RWPE2 (cell line): ENCODE data around the gene SST.

Experiments used
- ATAC-seq: fragments of 200-7000 bp; cut with Tn5 transposase; 3 replicates; pipeline ENCODE4 v1.9.1; 2021; ENCODE audit warnings: low read depth
- DNase-seq: peaks from one replicate; pipeline ENCODE4 v3.0.0-alpha.2; 2020; ENCODE audit warnings: low spot score
- H3K27ac ChIP-seq: fragments of 450-650 bp; 2 replicates; pipeline ENCODE4 v1.5.1; 2017; ENCODE audit warnings: mild to moderate bottlenecking; ENCODE audit not compliant: poor library complexity, severe bottlenecking
- H3K27me3 ChIP-seq: fragments of 250-450 bp; sonication (Bioruptor Pico); 2 replicates; pipeline ENCODE4 v1.5.1; 2021; ENCODE audit warnings: mild to moderate bottlenecking, moderate library complexity; ENCODE audit not compliant: insufficient read depth, poor library complexity, severe bottlenecking
- H3K36me3 ChIP-seq: fragments of 250-450 bp; sonication (Bioruptor Pico); 2 replicates; pipeline ENCODE4 v1.5.1; 2020; ENCODE audit warnings: low read depth, mild to moderate bottlenecking, moderate library complexity
- H3K4me1 ChIP-seq: fragments of 250-450 bp; sonication (Bioruptor Pico); 2 replicates; pipeline ENCODE4 v1.5.1; 2021; ENCODE audit warnings: mild to moderate bottlenecking, moderate library complexity; ENCODE audit not compliant: insufficient read depth, poor library complexity, severe bottlenecking
- H3K4me3 ChIP-seq: fragments of 250-450 bp; sonication (Bioruptor Pico); 2 replicates; pipeline ENCODE4 v1.5.1; 2021; ENCODE audit warnings: mild to moderate bottlenecking, moderate library complexity; ENCODE audit not compliant: severe bottlenecking
- H3K9me3 ChIP-seq: fragments of 250-450 bp; sonication (Bioruptor Pico); 2 replicates; pipeline ENCODE4 v1.5.1; 2021; ENCODE audit warnings: mild to moderate bottlenecking, moderate library complexity; ENCODE audit not compliant: severe bottlenecking
- TF ChIP-seq, protein P1 (sequence below): fragments of 450-650 bp; IDR thresholded peaks from one replicate; pipeline ENCODE4 v1.5.1; 2017; ENCODE audit warnings: mild to moderate bottlenecking, moderate library complexity; ENCODE audit not compliant: poor library complexity, severe bottlenecking

Gene SST

DNA sequence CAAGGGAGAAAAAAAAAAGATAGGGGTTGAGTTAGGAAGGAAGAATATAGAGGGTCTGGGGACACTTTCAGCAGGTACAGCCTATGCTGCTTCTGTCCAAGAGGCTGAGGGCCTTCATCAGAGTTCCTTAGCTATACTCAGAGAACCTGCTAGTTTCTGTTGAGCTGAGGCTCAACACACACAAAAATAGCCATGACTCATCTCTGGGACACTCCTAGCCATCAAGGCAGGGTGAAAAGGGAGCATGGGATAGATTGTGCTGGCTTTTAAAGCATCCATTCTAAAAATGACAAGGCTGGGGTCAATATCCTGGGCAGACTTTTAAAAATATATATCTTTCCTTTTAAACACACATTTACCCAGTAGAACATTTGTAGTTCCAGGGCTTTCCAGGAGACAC is 35.0 kb upstream of the SST start:
- no peak for DNase-seq
- no peak overlapping the region for H3K4me3 ChIP-seq
- H3K9me3 ChIP-seq, result no peaks in the 10 kb centered on the region
- no peaks in the 10 kb centered on the region for H3K27me3 ChIP-seq
- no peaks in the 10 kb centered on the region for H3K36me3 ChIP-seq
- no peak for ATAC-seq
- H3K4me1 ChIP-seq, result no peaks in the 10 kb centered on the region
- TF ChIP-seq, protein P1, sequence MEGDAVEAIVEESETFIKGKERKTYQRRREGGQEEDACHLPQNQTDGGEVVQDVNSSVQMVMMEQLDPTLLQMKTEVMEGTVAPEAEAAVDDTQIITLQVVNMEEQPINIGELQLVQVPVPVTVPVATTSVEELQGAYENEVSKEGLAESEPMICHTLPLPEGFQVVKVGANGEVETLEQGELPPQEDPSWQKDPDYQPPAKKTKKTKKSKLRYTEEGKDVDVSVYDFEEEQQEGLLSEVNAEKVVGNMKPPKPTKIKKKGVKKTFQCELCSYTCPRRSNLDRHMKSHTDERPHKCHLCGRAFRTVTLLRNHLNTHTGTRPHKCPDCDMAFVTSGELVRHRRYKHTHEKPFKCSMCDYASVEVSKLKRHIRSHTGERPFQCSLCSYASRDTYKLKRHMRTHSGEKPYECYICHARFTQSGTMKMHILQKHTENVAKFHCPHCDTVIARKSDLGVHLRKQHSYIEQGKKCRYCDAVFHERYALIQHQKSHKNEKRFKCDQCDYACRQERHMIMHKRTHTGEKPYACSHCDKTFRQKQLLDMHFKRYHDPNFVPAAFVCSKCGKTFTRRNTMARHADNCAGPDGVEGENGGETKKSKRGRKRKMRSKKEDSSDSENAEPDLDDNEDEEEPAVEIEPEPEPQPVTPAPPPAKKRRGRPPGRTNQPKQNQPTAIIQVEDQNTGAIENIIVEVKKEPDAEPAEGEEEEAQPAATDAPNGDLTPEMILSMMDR, result no peak
- H3K27ac ChIP-seq, result no peak overlapping the region

DNA sequence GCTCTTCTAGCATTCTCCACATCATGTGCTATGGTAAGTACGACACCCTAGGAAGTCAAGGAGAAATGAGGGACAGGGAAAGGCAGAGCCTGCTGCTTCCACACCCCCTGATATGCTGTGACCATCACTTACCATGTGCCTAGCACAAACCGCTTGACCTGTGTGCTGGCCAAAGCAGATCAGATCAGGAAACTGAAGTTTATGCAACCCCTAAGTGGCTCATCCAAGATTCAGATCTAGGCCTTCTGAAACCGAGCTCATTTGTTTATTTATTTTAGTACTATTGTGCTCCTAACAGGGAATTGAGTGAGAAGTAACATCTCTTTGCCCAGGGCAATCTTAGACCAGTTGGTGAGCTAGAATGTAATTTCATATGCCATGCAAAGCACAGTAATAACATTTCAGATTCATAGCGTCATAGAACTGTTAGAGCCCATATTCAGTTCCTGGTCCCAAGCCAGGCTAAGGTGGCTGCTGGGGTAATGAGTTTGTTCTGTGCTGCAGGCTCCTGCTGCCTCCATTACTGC is 32.4 kb upstream of the SST start, which contains the start of gene RTP2:
Gene RTP2 (minus strand): TSS at position 51 of the 527 bp plus-strand sequence. CDS start 429 bp downstream, outside the sequence.
- DNase-seq, result no peak
- no peaks in the 10 kb centered on the region for H3K9me3 ChIP-seq
- no peaks in the 10 kb centered on the region for H3K27me3 ChIP-seq
- no peak within 1 kb of the TSS for H3K4me3 ChIP-seq
- TF ChIP-seq, protein P1, result no peak
- no peak within 1 kb of the TSS for H3K27ac ChIP-seq
- H3K36me3 ChIP-seq, result no peaks in the 10 kb centered on the region
- ATAC-seq, result no peak
- H3K4me1 ChIP-seq, result no peaks in the 10 kb centered on the region

DNA sequence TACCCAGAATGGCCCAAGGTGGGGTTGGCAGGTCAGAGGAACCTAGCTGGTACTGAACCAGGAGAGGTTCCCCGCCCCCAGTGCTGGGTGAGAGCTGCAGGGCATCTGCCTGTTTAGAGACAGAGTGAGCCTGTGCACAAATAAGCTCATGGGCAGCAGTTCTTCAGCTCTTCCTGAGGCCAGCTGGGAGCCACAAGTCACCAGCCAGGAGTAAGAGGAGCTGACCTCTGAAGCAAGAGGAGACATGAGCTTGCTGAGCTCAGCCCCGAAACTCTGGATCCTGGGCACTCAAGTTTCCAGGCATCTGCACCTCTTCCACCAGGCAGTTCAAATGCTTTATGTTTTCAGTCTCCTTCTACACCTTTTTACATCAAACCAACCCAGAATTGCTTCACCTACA is 30.1 kb upstream of the SST start:
- no peaks in the 10 kb centered on the region for H3K36me3 ChIP-seq
- H3K9me3 ChIP-seq, result no peaks in the 10 kb centered on the region
- H3K27me3 ChIP-seq, result no peaks in the 10 kb centered on the region
- TF ChIP-seq, protein P1, result no peak
- H3K4me3 ChIP-seq, result no peak overlapping the region
- H3K4me1 ChIP-seq, result no peaks in the 10 kb centered on the region
- DNase-seq (no peak), ATAC-seq (no peak)
- no peak overlapping the region for H3K27ac ChIP-seq

DNA sequence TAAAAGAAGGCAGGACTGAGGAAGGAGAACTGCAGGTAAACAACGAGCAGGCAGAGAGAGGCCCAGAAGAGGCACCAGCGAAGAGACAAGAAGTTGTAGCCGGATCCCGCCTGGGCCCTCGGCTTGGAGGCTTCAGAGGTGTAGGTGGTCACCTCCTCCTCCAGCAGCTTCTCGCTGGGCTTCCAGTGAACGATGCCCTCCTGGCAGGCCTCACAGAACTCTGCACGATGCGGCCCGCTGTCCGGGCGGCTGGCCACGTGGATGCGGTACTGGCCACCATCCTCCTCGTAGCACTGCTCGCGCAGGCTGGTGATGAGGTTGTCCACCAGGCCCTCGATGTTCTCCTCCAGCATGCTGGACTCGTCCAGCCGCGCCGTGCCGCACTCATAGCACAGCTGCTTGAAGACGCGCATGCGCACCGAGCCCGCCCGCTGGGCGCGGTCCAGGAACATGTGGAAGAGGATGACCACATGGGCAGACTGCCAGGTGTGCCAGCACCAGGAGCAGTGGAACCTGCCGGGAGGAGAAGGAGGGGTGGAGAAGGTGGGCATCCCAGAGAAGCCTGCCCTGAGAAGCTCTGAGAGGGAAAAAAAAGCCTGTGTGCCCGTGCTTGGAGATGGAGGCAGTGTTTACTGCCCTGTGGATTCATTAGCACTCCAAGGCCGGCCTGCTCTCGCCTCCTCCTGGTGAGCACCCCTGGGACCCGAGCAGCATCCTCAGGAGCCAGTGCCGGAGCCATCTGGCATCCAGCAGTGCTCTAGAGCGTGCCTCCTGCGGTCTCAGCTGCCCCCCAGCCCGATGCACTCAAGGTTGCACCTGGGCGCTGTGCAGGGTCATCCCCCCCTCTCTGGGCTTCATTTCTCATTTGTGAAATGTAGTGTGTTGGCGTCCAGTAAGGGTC is 28.6 kb upstream of the SST start:
- DNase-seq, result no peak
- no peak for ATAC-seq
- TF ChIP-seq, protein P1, result no peak

DNA sequence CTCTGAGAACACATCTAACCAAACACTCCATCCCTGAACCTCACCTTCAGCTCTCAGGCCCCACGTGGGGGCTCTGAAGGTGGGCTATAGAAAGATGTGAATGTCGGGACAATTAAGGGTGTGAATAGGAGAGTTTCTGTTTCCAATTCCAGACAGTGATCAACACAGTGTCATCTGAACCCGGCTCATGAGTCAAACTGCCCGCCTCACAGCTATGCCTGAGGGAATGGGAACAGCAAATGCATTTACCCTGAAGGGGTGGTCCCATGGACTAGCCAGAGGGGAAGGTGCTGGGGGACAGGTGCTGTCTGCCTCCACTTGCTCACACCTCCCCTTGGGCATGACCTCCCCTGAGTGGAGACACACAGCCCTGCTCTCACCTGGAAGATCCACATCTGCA is 25.8 kb upstream of the SST start:
- ATAC-seq (no peak), DNase-seq (no peak)
- H3K36me3 ChIP-seq, result no peaks in the 10 kb centered on the region
- H3K27me3 ChIP-seq, result no peaks in the 10 kb centered on the region
- TF ChIP-seq, protein P1, result no peak
- no peak overlapping the region for H3K27ac ChIP-seq
- H3K4me1 ChIP-seq, result no peaks in the 10 kb centered on the region
- no peaks in the 10 kb centered on the region for H3K9me3 ChIP-seq
- no peak overlapping the region for H3K4me3 ChIP-seq

More for the DNA sequence above, 28.6 kb upstream of the SST start:
- Histone ChIP-seq H3K9me3 (no peaks in the 10 kb centered on the region), H3K36me3 (no peaks in the 10 kb centered on the region), H3K27me3 (no peaks in the 10 kb centered on the region), H3K4me3 (no peak overlapping the region), H3K27ac (no peak overlapping the region), H3K4me1 (no peaks in the 10 kb centered on the region)
